Germinal center (tissue), 1 donor: ENCODE results near the gene GPS1.
A peak's percentile ranks its signal among the peaks of the same experiment; 100 is the strongest.

ENCODE experiments used
- DNase-seq: peaks from one replicate; pipeline ENCODE4 v3.0.0; 2012; ENCODE audit warnings: mixed read lengths, low spot score

Gene GPS1

DNA sequence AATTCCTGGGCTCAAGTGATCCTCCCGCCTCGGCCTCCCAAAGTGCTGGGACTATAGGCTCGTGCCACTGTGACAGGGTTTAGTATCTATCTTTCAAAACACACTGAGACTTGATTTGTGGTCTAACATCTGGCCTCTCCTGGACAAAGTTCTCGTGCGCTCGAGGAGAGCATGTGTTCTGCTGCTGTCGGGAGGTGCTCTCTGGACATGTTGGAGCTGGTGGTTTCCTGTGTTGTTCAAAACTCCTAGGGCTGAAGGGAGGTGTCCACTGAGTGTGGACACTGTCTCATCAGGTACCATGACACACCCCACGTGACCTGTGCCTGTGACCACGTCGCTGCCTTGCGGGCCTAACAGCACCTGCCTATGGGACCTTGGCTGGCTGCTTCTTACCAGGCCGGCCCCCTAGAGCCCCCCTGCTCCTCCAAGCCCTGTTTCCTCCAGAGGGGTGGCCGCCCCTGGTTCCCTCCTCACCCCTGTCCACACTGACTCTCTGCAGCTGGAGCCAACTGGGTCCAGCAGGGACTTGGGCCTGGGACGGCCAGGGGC is 5.7 kb upstream of the GPS1 start:
- DNase-seq = no peak

GRCh38 chr17:82046903-82047302 is 4.8 kb upstream of the GPS1 start:
- DNase-seq = no peak

- no peak for DNase-seq
Observed at GRCh38 chr17:82047379-82047778, 4.3 kb upstream of the GPS1 start.

- DNase-seq = no peak
Observed at GRCh38 chr17:82047914-82048570, 3.7 kb upstream of the GPS1 start.

DNA sequence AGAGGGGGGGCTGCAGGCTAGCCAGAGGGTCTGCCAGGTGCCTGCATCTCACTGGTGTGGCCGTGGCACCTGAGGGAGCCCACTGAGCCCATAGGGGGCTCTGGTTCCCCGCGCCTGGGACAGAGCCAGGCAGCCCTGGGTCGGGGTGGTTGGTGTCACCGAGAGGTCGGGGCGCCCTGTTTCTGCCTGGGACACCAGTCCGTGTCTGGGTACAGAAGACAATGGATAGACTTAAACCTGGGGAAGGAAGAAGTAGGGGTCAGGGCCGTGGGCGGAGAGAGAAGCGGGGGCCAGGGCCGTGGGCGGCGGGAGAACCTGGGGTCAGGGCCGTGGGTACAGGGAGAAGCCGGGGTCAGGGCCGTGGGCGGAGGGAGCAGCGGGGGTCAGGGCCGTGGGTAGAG is 3.1 kb upstream of the GPS1 start:
- no peak for DNase-seq

DNA sequence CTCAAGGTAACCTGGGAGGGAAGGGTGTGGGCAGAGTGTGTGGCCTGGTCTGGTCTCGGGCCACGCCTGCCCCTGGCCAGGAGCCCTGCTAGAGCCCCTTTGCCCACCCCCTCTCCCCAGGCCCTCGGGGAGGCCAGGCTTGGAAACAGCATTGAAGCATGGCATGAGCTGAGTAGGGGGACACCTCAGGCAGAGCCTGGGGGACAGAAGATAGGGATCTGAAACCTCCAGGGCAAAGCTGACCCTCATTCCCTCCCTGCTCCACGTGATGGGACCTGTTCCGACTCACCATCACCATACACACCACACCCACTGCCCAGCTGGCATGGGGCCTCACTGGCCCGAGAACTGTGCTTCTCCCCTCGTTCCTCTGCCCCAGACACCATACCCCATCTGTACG is 2.6 kb upstream of the GPS1 start:
- DNase-seq = no peak

DNA sequence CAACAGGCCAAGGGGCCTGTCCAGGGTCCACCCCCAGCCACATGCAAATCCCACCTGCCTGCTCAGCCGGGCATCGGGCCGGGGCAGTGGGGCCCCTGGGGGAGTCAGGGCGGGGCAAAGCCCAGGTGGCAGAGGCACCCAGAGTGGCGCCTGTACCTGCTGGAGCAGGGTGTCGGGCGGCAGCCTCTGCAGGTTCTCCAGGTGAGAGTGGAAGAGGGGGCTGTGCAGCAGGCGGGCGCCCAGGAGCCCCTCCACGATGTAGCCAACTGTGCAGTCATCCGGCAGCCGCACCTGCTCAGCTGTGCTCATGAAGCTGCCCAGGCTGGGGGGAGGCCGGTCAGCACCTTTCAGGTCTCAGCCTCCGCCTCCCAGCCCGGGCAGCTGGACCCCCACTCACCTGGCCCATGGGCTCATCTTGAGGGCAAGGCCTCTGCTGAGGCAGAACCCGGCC is 2.2 kb upstream of the GPS1 start:
- DNase-seq = no peak

DNA sequence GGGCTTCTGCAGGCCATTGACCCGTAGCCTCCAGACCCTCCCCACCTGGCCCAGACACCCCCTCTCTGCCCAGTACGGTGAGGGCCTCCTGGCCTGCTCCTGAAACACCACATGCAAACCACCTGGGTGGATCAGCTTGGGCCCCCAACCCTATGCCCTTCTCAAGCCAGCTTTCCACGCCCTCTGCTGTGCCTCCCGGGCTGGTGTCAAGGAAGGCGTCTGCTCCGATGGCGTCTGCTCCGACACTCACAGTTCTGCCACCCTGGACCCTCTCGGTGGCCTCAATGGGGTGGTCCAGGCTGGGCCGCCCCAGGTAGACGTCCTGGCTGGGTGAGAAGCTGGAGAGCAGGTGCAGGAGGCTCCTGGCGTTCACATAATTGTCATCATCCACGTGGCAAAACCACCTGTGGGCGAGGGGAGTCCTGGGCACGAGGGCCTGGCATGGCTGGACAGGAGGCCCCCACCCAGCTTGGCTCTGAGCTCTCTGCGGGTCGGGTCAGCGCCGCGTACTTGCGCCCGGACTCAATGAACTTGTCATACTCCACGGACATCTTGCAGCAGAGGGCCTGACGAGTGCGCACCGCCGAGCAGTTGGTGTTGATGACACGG is 1.4 kb upstream of the GPS1 start:
- no peak for DNase-seq

DNA sequence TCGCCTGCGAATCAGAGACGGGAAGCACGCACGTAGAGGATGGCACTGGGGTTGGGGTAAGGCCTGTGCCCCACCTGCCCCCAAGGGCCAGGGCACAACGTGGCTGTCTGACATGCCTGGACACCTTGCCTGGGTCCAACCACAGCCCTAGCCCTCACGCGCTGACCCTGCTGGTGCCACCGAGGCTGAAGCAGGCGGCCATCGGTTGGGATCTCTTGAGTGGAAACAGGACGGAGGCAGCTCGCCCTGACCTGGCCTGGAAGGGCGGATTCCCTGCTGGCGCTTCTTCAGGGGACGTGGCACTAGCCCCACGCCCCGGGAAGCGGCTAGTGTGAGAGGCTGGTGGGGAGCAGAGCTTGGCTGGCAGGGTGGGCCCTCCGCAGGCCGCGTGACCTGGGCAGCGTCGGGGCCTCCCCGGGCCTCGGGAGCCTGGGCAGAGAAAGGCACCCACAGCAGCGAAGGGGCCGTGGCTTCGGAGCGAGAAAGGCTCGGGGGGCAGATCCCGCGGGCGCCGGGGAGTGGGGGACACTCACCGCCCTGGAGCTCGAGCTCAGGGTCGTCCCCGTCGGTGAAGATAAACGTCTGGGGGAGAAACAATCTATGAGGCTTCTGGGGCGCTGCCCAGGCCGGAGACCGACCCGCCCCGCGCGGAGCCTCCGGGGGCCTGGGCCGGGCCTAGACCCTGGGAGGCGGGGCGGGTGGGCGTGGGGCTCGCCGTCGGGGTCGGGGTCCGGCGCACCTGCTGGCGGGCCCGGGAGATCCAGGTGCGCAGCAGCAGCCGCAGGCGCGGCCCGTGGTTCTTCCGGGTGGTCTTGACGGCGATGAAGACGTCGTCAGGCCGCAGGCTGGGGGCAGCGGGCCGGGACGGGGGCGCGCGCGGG is 697 bp upstream of the GPS1 start:
- DNase-seq = peak; percentile 41

- no peak for DNase-seq
Observed at GRCh38 chr17:82052638-82053059, 951 bp downstream of the GPS1 start.

- DNase-seq = no peak
Observed at GRCh38 chr17:82053130-82053529, 1.4 kb downstream of the GPS1 start.

DNA sequence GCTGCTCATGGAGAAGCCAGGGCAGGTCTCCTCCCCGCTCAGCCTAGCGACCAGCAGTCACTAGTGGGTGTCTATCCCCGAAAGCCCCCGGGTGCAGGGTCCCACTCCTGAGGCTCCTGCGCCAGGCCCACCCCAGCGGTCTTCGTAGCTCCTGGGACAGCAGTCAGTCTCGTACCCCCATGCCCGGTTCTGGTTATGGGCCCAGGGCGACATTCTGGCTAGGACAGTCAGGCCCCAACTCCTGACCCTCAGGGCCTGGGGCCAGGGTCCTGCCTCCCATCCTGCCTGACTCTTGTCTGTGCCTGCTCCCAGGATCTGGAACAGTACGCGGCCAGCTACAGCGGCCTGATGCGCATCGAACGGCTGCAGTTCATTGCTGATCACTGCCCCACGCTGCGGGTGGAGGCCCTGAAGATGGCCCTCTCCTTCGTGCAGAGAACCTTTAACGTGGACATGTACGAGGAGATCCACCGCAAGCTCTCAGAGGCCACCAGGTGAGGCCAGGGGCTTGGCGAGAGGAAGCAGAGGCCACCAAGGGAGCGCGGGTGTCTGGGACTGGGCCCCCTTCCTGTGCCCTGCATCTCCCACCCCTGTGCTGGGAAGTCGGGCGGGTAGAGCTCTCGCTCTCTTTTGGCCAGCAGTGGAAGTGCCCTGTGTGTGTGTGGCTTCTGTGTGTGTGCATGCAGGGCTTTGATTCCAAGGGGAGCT is 2.0 kb downstream of the GPS1 start:
- DNase-seq = no peak

GRCh38 chr17:82054351-82055022 is 2.8 kb downstream of the GPS1 start:
- DNase-seq = no peak

GRCh38 chr17:82055023-82055964 is 3.6 kb downstream of the GPS1 start:
- DNase-seq = no peak

DNA sequence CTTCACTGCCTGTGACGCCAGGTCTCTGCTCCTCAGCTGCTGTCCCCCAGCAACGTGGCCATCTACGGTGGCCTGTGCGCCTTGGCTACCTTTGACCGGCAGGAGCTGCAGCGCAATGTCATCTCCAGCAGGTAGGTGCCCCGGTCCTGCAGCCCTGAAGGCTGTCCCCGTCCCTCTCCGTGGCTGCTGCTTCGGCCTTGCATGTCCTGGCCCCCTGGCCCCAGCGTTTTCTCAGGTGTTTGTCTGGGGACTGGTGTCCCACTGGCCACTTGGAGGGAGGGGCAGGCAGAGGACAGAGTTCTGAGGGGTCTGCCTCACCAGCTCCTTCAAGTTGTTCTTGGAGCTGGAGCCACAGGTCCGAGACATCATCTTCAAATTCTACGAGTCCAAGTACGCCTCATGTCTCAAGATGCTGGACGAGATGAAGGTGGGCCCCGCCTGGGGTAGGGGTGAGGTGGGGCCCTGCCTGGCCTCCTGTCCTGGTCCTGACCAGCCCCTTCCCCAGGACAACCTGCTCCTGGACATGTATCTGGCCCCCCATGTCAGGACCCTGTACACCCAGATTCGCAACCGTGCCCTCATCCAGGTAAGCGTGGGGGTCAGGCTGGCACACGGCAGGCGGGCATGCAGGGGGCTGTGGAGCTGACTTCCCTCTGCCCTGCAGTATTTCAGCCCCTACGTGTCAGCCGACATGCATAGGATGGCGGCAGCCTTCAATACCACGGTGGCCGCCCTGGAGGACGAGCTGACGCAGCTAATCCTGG is 4.4 kb downstream of the GPS1 start:
- DNase-seq = no peak

- no peak for DNase-seq
Observed at GRCh38 chr17:82056729-82057621, 5.3 kb downstream of the GPS1 start.

DNA sequence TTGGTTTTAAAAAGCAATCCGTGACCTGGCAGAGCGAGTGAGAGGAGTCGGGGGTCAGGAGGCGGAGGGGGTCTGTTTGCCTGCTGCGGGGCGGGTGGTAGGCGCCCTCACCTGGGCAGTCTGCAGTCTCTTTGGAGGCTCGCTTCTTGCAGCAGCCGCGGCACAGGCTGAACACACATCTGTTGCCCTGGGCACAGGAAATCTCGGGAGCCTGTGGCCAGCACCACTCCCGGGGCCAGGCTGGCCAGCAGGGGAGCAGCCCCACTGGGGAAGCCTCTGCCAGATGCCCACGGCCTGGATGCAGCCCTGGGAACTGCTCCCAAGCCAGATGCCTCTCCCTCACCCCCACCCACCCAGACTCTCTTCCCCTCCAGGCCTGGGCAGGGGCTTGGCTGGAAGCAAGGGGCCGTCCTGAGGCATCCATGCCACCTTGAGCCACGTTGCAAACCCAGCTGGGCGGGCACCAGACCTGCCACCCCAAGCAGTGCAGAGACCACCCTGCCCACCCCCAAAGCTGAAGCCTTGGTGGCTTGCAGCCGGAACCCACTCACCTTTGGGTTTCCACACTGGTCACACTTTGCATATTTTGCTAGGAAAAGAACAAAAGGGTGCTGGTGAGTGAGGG is 6.6 kb downstream of the GPS1 start:
- no peak for DNase-seq

- no peak for DNase-seq
Observed at GRCh38 chr17:82058855-82059249, 7.2 kb downstream of the GPS1 start.
